NCI-H2196 treated with DMSO at 0.1 percent for 48 hours (cell line): ENCODE measurements around the gene VSTM2L.

Source experiments
- DNase-seq: peaks from one replicate; lab custom pipeline; 2025; ENCODE audit not compliant: unreplicated experiment; lab: John Stamatoyannopoulos, UW

The VSTM2L gene

DNA sequence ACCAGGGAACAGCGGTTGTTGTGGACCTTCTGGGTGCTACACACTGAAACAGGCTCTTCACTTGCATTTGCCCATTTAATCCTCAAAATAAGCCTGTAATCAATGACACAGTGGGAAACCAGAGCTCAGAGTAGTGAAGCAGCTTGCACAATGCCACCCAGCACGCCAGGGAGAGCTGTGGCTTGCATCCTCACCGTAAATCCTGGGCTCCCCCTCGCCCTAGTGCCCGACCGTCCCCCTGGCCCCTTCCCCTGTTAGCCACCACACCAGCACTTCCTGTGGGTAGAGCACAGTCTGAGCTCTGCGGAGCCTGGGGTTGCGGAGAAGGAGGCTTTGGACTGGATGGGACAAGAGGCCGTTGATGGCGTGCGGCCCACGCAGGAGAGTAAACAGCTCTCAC, 14.5 kb downstream of the VSTM2L start:
- no peak for DNase-seq

DNA sequence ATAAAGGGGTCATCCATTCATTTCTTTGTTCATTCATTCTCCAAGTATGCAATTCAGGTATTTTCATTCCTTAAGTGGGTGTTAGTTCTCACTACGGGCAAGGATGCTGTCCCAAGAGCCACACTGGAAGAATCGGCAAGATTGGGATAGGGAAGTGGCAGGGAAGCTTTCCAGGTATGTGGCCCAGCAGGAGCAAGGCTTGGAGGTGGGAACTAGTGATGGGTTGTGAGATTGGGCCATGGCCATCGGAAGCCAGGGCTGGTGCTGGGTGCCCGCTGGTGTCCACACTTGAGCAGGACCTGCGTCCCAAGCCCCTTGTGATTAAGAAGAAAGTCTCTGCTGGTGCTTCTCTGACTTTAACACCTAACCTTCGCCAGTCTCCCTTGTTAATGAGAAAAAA, 15.1 kb downstream of the VSTM2L start:
- no peak for DNase-seq

DNA sequence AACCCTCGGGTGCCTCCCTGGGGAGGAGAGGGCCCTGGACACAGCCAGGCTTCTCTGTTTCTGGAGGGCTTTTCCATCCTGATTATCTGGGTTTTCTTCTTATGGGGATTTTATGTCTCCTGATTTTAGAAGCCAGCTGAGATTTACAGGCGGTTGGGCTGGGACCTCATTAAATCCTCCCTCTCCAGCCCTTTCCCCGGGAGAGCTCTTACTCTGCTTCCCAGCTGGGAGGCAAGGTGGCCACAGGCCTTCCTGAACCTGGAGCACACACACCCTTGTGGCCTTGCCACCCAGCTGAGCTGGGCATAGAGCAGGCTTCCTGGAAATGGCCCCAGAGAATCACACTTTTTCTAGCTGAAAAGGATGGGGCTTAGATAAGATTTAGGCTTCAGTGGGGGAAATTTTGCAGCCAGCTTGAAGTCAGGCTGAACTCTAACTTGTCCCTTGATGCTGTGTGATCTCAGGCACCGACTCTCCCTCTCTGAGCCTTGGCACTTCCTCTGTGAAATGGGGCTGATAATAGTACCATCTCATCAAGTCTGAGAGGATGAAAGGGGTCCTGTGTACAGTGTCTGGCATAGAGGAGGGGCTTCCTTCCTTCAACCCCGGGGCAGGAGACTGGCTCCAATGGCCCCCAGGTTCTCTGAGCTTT, 16.6 kb downstream of the VSTM2L start:
- DNase-seq: no peak

DNA sequence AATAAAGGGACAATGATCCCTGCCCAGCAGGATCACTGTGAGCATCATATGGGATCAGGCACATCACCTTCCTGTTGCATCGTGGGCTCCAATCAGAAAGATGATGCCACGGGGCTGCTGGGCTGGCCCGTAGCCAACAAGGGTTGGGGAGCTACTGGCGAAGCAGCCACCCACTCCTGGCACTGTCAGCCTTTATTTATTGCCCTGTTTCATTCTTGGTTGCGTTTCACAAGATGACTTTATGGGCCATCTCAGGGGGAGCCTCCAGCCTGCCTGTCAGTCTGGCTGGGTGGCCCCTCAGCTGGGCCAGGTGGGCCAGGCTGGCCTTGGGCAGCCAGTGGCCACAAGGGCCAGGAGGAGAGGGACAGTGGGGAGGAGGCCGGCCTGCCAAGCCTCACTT, 17.3 kb downstream of the VSTM2L start:
- DNase-seq: no peak

DNA sequence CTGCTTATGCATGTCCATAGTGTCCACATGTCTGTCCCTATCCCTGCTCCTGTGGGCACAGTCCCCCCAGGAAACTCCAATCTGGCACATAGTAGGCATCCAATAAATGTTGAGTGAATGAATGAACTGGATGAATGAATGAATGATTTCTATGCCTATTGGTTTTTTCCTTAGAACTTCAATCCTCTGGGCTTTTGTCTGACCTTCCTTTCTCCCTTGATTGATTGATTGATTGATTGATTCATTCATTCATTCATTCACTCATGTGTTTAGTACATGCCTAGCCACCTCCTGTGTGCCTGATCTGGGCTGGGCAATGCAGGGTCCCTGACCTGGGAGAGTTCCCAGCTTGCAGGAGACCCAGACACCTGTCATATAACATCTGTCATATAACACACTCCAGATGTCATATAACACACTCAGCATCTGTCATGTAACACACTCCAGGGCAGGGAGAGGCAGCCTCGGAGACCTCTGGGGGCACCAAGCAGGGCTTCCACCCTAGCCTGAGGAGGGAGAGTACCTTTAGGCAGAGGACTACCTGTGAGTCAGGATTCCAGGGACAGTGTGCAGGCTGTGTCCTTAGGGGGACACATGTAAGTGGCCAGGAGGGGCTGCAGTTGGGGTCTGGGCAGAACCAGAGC, 17.9 kb downstream of the VSTM2L start:
- DNase-seq: no peak

DNA sequence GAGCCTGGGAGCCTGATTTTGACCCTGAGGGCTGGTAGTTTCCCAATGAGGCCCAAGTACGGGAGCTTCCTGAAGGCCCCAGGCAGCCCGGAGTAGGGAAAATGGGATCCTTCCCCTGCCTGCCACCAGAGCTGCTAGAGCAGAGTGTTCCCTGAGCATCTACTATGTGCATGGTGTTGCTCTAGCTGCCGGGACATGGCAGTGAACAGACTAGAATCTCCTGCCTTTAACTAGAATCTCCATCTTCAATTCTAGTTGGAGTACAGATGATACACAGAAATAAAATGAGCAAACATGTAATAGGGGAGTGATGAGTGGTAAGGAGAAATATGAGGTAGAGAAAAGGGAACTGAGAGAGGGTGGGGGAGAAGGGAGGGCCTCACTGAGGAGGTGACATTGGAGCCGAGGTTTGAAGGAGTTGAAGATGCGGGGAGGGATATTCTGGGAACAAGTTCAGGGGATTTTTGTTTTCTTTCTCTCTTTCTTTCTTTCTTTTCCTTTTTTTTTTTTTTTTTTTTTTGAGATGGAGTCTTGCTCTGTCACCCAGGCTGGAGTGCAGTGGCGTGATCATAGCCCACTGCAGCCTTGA, 18.5 kb downstream of the VSTM2L start:
- DNase-seq: no peak

DNA sequence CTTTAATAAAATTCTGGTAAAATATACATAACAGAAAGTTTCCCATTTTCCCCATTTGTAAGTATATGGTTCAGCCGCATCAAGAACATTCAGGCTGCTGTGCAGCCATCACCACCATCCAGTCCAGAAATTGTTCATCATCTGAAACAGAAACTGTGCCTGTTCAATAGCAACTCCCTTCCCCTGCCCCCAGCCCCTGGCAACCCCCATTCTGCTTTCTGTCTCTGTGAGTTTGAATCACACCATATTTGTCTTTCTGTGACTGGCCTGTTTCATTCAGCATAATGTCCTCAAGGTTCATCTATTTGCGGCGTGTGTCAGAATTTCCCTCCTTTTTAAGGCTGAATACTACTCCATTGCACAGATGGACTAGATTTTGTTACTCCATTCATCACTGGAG, 19.1 kb downstream of the VSTM2L start:
- no peak for DNase-seq

DNA sequence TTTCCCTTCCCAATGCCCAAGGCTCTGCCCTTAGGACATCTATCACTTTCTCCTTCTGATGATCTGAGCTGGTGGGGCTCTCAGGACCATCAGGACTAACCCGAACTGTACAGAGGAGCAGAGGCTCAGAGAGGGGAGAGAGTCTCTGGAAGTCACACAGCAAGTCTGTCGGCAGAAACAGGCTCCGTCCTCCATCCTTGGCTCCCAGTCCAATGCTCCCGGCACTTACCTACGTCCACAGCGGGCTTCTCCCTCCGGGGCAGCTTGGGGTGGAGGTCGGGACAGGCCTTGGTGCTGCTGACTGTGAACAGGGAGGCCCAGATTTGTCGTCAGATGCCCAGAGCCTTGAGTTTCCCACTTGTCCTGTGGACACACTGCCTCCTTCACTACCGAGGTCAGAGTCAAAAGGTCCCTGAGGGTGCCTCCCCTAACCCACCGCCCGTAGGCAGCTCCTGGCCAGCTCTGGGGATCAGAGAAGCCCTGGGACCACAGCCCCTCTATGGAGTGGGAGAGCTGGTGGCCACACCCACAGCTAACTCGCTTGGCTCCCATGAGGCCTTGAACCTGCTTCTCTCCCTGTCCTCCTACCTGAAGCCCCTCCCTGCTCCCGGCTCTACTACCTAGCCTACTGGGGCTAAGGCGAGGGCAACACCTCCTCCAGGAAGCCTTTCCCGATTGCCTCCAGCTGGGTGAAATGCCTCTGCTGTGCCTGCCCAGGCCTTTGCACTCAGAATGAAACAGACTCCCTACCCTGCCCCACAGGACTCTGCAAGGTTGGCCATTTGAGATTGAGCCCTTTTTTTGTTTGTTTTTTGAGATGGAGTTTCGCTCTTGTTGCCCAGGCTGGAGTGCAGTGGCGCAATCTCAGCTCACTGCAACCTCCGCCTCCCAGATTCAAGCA, 22.6 kb downstream of the VSTM2L start:
- DNase-seq: no peak

DNA sequence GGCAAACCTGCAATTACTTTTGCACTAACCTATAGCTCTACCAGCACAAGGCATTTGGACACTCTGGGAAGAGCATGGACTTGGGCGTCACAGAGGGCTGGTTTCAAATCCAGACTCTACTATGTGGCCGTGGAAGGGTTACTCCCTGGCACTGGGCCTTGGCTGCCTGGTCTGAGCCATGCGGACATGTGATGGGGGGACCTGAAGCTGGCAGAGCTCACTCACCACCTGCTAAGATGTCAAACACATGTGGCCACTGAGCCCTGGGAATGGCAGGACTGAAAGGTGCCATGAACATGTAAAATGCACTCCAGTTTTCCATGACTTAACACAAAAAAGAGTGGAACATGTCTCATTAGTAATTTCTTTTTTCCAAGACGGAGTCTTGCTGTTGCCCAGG, 23.7 kb downstream of the VSTM2L start:
- DNase-seq: no peak

DNA sequence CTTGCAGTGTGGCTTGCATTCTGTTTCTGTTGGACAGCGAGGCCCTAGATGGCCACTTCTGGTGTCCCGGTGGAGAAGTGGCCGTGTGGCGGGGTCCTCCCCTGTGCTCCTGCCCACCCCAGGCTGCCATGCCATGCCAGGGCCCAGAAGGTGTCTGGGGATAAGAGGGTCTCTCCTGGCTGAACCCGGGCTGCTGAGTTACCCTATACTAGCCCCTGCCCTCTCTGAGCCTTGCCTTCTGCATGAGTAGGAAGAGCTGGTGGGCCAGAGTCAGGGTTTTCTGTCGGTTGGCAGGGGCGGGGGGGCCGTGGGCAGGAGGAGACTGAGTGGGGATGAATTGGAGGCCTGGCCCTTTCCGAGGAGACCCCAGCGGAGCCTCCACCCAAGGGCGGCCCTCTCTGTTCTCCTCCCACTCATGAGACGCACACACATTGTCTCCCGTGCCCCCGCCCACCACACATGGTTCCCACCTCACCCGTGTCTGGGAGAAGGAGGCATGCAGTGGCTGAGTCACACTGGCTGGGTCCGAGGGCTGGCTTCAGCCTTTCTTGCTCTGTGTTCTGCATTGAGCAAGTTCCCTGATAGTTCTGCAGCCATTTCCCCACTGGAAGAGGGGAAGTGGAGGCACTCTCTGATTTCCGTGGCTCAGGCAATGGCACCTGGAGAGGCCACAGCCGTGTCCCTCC, 24.6 kb downstream of the VSTM2L start:
- DNase-seq: no peak

DNA sequence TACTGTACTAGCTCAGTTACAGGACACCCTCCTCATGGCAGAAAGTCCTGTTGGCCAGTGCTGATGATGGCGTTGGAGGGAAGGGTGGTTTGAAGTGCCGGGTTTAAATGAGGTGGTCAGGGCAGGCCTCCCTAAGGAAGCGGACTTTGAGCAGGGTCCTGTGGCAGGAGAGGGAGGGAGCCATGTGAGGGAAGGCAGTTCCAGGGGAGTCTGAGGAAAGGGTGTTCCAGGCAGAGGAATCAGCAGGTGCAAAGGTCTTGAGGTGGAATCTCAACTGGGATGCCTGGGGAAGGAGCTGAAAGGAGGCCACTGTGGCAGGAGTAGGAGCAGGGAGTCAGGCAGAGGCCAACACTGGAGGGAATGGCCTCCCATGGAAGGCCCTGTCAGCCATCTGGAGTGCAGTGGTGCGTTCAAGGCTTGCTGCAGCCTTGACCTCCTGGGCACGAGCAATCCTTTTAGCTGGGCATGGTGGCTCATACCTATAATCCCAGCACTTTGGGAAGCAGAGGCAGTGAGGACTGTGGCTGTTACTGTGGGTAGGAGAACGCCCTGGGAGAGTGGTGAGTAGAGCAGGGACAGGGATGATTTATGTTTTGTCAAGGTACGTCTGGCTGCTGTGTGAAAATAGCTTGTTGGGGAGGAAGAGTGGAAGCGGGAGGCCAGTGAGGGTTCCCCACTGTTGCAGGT, 26.2 kb downstream of the VSTM2L start:
- DNase-seq: no peak

DNA sequence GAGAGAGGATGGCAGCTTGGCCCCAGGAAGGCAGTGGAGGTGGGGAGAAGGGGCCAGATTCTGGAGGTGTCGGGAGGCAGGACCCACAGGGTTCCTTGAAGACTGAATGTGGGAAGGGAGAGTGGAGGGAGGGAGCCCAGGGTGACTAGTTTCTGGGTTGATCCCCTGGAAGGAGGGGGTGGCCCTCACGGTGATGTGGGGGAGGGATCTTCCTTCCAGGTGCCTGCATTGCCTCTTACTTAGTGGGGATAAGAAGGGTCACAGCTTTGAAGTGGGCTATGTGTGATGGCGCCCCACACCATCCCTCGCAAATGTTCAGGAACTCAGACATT, 26.7 kb downstream of the VSTM2L start:
- DNase-seq: no peak

DNA sequence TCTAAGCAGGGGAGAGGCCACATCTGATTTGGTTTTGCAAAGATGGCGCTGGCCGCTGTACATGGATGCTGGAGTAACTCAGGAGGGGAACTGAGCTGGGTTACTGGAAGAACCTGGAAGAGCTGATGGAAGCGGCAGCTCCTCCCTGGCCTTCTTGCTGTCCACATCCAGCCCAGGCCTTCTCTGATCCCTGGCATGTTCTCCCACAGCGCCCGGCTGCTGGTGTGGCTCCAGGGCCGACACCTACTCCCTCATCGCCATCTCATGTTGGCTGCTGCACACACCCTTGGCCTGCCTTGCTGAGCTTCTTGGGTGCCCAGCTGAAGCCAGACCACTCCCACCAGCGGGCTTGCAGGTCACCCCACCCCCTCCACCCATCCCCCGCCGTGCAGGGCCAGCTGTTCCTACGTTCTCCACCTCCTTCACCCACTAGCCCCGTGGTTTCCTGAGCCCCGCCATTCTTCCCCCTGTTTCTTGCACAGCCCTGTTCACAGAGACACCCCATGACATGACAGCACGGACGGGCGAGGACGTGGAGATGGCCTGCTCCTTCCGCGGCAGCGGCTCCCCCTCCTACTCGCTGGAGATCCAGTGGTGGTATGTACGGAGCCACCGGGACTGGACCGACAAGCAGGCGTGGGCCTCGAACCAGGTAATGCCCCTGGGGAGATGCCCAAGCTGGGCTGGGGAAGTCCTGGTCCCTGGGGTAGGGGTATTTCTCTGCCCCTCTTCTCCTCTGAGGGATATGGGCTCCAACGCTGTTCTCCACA, 28.4 kb downstream of the VSTM2L start:
- no peak for DNase-seq

DNA sequence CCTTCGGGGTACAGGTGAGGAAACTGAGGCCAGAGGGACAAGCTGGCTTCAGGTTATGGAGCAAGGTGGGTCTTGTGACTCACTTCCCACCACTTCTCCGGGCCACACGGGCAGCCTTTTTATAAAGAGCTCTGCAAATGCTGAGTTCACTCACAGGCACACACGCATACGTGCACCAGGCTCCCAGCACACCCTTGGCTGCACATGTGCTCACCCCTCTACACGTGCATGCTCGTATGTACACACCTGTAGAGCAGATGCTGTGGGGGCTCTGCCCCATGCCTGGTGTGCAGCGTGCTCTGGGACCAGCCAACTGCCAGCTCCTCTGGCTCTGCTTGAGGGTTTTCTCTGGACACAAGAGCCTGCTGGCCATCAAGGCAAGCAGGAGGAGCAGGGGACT, 29.1 kb downstream of the VSTM2L start:
- no peak for DNase-seq

DNA sequence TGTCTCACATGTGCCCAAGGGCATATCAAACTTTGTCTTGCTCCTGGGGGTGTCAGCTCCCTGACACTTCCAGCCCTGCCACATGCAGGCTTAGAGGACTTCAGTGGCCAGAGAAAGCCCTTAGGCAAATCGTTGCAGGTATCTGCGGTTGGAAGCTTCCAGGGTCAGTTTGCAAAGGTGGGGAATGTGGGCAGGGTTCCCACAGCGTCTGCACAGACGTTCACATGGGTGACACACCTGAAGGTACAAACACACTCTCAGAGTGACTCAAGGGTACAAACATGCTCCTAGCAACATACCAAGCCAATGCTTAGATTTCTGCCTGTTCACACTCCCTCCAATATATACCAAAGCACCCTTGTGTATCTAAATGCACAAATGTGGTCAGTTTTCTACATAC, 30.0 kb downstream of the VSTM2L start:
- DNase-seq: no peak

DNA sequence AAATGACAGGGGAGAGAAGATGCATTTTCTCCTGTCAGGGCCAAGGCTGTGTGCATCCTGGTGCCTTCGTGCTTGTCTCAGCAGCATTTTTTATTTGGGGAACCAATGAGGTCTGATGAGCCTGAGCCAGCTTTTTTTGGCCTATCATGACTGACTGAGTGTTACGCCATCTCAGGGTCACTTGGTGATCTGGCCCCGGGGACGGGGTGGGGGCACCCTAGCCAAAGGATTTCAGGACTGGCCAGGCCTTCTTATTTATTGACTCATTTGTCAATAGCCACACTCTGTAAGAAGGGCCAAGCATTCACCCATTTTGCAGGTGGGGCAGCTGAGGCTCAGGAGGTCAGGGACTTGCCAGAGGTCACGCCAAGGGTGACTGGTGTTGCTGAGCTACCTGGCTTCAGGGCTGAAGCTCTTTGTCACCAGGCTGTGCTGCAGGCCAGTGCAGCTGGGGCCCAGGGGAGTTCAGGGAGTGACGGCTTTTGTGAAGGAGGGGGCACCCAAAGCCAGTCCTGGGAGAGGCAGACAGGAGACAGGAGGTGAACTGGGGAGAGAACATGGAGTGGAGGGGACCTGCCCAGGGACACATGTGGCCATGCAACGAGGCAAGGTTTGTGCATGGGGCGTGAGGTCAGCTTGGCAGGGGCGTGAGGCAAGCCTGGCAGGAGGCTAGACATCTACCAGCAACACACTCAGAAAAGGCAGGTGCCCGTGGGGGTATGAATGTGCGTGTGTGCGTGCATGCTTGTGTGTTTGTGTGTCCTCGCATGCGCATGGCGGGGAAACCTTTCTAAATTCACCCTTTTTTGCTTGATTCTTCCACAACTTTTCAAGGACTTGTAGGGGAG, 31.1 kb downstream of the VSTM2L start:
- no peak for DNase-seq

DNA sequence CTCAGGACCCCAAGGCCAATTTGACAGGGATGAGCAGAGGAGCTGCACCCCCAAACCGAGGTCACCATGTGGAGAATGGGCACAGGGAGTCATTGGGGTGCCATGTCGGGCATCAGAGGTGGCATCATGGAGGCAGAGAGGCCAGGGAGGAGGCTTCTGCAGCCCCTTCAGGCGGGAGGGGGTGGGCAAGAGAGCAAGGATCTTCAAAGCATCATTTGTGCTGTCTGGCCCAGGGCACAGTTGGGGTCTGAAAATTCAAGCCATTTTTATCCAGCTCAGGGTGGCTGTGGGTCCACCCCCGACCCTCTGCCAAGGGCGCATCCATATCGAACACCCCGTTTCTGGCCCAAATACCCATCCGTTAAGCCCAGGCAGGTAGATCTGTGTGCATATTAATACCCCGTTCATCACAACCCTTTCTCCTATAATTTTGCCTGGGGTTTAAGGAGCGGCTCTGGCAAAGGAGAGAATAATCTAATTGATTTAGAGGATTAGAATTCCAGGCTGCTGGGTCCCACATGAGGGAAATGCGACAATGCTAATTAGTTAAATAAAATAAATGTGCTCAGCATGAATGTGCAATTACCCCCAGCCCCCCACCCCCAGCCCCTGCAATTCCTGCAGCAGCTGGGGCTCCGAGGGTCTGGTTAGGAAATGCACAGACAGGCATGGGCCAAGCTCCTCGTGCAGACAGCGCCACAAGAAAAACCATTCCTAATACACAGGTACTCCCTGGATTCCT, 31.9 kb downstream of the VSTM2L start:
- no peak for DNase-seq

DNA sequence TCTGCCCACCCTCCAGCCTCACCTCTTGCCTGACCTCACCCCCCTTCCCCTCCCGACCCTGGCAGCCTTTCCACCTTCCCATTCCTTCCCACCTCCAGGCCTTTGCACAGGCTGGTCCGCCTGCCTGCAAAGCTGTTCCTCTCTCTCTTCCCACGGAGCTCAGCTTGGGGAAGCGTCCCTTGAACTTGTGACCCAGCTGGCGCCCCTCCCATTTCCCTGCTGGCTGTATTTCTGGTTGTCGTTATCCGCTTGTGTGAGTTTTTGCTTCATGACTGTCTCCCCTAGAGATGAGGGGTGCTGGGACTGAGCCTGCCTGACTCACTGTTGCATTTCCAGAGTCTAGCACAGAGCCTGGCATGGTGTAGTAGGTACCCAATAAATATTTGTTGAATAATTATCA, 32.5 kb downstream of the VSTM2L start:
- DNase-seq: no peak
